Measurements from ENCODE around the gene NUDT1. TPM values are rescaled to one million over a fixed set of nuclear protein-coding genes. Genes with fewer than 3 reads are reported as not detected.

Gene NUDT1
- total and polyA plus RNA-seq, 2 experiments from 2014 or later, result 54.5 to 163 TPM

DNA sequence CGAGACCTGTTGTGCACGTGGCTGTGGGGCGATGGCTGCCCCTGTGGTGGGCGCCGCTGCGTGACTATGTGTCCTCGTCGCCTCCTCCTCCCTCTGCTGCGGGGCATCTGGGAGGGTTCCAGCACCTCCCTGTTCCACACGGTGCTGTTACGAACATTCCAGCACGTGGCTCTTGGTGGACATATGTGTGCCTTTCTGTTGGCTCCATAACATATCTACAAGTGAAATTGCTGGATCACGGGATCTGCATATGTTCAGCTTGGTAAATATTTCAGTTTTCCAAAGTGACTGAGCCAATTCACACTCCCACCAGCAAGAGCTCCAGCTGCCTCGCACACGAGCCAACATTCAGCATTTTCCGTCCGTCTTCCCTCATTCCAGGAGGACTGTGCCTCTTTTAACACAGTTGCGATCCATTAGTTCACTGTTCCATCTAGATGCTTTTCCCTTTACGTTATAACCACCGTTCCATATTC is 47.1 kb downstream of the NUDT1 start (continued):
- no peak for TF ChIP-seq NANOG (IDR thresholded peaks at IDR 0.05; ENCODE audit: borderline replicate concordance)
- no peak for TF ChIP-seq STAT1 (IDR thresholded peaks at IDR 0.05; ENCODE audit: unreplicated experiment)

DNA sequence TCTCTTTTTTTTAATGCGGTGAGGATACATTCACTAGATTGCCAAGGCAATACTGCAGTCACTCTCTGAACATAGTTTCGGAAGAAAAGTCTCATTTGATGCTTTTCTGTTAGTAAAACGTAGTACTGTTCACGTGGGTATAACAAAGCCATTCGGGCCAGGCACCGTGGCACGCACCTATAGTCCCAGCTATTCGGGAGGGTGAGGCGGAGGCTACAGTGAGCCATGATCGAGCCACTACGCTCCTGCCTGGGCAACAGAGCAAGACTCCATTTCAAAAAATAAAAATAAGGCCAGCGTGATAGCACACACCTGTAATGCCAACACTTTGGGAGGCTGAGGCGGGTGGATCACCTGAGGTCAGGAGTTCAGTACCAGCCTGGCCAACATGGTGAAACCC is 47.6 kb downstream of the NUDT1 start:
- H3F3A ChIP-seq (replicated peaks; ENCODE audit: low read depth), result no peaks in the 10 kb centered on the region
- no peak overlapping the region for H2AFZ ChIP-seq
- Mint-ChIP-seq H3K9me3 (no peaks in the 10 kb centered on the region), H3K4me3 (no peak overlapping the region), H3K36me3 (ENCODE audit: low read depth) (no peaks in the 10 kb centered on the region), H3K27ac (no peak overlapping the region; the same call in 1 of the 2 replicates), H3K27me3 (ENCODE audit: insufficient read depth, low read depth, poor library complexity) (peaks cover 3% of the 10 kb centered on the region), H3K4me1 (no peaks in the 10 kb centered on the region)
- peaks cover 13% of the 10 kb centered on the region; the same call in 1 of the 2 replicates for H3K79me2 ChIP-seq (replicated peaks; ENCODE audit: insufficient read depth)
- no peak overlapping the region for H3K4me3 ChIP-seq
- no peaks in the 10 kb centered on the region for H3K9me2 ChIP-seq (ENCODE audit: insufficient read depth)
- H3K4me2 ChIP-seq, result no peak overlapping the region
- no peaks in the 10 kb centered on the region for H3K4me1 ChIP-seq (ENCODE audit: insufficient read depth)
- no peaks in the 10 kb centered on the region for H3K27me3 ChIP-seq (ENCODE audit: insufficient read depth)
- ATAC-seq (no peak), DNase-seq (ENCODE audit: low spot score) (no peak)
- TF ChIP-seq, protein P1, sequence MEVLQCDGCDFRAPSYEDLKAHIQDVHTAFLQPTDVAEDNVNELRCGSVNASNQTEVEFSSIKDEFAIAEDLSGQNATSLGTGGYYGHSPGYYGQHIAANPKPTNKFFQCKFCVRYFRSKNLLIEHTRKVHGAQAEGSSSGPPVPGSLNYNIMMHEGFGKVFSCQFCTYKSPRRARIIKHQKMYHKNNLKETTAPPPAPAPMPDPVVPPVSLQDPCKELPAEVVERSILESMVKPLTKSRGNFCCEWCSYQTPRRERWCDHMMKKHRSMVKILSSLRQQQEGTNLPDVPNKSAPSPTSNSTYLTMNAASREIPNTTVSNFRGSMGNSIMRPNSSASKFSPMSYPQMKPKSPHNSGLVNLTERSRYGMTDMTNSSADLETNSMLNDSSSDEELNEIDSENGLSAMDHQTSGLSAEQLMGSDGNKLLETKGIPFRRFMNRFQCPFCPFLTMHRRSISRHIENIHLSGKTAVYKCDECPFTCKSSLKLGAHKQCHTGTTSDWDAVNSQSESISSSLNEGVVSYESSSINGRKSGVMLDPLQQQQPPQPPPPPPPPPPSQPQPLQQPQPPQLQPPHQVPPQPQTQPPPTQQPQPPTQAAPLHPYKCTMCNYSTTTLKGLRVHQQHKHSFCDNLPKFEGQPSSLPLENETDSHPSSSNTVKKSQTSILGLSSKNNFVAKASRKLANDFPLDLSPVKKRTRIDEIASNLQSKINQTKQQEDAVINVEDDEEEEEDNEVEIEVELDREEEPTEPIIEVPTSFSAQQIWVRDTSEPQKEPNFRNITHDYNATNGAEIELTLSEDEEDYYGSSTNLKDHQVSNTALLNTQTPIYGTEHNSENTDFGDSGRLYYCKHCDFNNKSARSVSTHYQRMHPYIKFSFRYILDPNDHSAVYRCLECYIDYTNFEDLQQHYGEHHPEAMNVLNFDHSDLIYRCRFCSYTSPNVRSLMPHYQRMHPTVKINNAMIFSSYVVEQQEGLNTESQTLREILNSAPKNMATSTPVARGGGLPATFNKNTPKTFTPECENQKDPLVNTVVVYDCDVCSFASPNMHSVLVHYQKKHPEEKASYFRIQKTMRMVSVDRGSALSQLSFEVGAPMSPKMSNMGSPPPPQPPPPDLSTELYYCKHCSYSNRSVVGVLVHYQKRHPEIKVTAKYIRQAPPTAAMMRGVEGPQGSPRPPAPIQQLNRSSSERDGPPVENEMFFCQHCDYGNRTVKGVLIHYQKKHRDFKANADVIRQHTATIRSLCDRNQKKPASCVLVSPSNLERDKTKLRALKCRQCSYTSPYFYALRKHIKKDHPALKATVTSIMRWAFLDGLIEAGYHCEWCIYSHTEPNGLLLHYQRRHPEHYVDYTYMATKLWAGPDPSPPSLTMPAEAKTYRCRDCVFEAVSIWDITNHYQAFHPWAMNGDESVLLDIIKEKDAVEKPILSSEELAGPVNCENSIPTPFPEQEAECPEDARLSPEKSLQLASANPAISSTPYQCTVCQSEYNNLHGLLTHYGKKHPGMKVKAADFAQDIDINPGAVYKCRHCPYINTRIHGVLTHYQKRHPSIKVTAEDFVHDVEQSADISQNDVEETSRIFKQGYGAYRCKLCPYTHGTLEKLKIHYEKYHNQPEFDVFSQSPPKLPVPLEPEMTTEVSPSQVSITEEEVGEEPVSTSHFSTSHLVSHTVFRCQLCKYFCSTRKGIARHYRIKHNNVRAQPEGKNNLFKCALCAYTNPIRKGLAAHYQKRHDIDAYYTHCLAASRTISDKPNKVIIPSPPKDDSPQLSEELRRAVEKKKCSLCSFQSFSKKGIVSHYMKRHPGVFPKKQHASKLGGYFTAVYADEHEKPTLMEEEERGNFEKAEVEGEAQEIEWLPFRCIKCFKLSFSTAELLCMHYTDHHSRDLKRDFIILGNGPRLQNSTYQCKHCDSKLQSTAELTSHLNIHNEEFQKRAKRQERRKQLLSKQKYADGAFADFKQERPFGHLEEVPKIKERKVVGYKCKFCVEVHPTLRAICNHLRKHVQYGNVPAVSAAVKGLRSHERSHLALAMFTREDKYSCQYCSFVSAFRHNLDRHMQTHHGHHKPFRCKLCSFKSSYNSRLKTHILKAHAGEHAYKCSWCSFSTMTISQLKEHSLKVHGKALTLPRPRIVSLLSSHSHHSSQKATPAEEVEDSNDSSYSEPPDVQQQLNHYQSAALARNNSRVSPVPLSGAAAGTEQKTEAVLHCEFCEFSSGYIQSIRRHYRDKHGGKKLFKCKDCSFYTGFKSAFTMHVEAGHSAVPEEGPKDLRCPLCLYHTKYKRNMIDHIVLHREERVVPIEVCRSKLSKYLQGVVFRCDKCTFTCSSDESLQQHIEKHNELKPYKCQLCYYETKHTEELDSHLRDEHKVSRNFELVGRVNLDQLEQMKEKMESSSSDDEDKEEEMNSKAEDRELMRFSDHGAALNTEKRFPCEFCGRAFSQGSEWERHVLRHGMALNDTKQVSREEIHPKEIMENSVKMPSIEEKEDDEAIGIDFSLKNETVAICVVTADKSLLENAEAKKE (CRISPR knock-in tag; IDR thresholded peaks at IDR 0.05), result no peak
- TF ChIP-seq, protein P2, sequence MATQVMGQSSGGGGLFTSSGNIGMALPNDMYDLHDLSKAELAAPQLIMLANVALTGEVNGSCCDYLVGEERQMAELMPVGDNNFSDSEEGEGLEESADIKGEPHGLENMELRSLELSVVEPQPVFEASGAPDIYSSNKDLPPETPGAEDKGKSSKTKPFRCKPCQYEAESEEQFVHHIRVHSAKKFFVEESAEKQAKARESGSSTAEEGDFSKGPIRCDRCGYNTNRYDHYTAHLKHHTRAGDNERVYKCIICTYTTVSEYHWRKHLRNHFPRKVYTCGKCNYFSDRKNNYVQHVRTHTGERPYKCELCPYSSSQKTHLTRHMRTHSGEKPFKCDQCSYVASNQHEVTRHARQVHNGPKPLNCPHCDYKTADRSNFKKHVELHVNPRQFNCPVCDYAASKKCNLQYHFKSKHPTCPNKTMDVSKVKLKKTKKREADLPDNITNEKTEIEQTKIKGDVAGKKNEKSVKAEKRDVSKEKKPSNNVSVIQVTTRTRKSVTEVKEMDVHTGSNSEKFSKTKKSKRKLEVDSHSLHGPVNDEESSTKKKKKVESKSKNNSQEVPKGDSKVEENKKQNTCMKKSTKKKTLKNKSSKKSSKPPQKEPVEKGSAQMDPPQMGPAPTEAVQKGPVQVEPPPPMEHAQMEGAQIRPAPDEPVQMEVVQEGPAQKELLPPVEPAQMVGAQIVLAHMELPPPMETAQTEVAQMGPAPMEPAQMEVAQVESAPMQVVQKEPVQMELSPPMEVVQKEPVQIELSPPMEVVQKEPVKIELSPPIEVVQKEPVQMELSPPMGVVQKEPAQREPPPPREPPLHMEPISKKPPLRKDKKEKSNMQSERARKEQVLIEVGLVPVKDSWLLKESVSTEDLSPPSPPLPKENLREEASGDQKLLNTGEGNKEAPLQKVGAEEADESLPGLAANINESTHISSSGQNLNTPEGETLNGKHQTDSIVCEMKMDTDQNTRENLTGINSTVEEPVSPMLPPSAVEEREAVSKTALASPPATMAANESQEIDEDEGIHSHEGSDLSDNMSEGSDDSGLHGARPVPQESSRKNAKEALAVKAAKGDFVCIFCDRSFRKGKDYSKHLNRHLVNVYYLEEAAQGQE (IDR thresholded peaks at IDR 0.05; ENCODE audit: unreplicated experiment), result no peak
- no peak for TF ChIP-seq JUNB (IDR thresholded peaks at IDR 0.05; ENCODE audit: unreplicated experiment)
- TF ChIP-seq, protein P3, sequence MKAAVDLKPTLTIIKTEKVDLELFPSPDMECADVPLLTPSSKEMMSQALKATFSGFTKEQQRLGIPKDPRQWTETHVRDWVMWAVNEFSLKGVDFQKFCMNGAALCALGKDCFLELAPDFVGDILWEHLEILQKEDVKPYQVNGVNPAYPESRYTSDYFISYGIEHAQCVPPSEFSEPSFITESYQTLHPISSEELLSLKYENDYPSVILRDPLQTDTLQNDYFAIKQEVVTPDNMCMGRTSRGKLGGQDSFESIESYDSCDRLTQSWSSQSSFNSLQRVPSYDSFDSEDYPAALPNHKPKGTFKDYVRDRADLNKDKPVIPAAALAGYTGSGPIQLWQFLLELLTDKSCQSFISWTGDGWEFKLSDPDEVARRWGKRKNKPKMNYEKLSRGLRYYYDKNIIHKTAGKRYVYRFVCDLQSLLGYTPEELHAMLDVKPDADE (IDR thresholded peaks at IDR 0.05), result no peak
- no peaks in the 10 kb centered on the region for H3K36me3 ChIP-seq (ENCODE audit: insufficient read depth)
- H3K27ac ChIP-seq (ENCODE audit: low read depth), result no peak overlapping the region
- no peaks in the 10 kb centered on the region for H4K20me1 ChIP-seq (replicated peaks; ENCODE audit: insufficient read depth)

Data from GM23338 (cell line).